Type B pancreatic cell (in vitro differentiated cells): ENCODE results near the gene BBS5. TPM values are rescaled to one million over a fixed set of nuclear protein-coding genes. Genes with fewer than 3 reads are reported as not detected.

Experiments
- DNase-seq: peaks from one replicate; pipeline ENCODE4 v3.0.0; 2021; ENCODE audit warnings: mixed read lengths; ENCODE audit not compliant: unreplicated experiment; ENCODE audit errors: extremely low spot score
- H3K27ac Mint-ChIP-seq: 2 replicates; pipeline ENCODE4 v1.8.0; 2021; ENCODE audit warnings: mild to moderate bottlenecking, mixed read lengths
- H3K27me3 Mint-ChIP-seq: 2 replicates; pipeline ENCODE4 v1.8.0; 2021; ENCODE audit warnings: mixed read lengths
- H3K36me3 Mint-ChIP-seq: 2 replicates; pipeline ENCODE4 v1.8.0; 2021; ENCODE audit warnings: mixed read lengths
- H3K4me1 Mint-ChIP-seq: one replicate; pipeline ENCODE4 v1.8.0; 2021; ENCODE audit warnings: mixed read lengths; ENCODE audit not compliant: unreplicated experiment
- H3K4me3 Mint-ChIP-seq: 2 replicates; pipeline ENCODE4 v1.8.0; 2021; ENCODE audit warnings: mild to moderate bottlenecking, mixed read lengths
- H3K9me3 Mint-ChIP-seq: 2 replicates; pipeline ENCODE4 v1.8.0; 2021; ENCODE audit warnings: mixed read lengths
- total RNA-seq: library from RNA; stranded (reverse); gene quantifications from 2 replicates; pipeline ENCODE4 v1.2.1, GENCODE V29; 2021; ENCODE audit warnings: low replicate concordance
- TF ChIP-seq, protein P1 (sequence below): fragments of 200-600 bp; sonication (generic); conservative IDR thresholded peaks from 2 replicates; pipeline ENCODE4 v1.5.0; 2021; ENCODE audit warnings: antibody characterized with exemption, mild to moderate bottlenecking

BBS5 gene
- total RNA-seq, 1 donor from 2014 or later = 11.2 TPM

DNA sequence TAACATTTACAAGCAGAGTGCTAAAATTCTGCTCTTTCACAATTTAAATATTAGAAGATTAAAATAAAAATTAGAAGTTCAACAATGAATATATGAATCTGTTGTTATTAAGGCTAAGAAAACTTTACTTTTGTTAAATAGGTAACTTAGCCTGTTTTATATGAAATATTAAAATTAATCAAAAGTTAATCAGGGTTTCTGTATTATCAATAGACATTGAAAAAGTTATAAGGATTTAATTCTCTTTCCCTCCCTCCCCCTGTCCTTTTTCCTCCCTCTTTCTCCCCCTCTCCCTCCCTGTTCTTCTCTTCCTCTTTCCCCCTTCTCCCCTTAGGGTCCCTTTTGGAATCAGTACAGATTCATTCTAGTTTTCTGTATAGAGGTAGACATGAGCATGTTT, 12.1 kb downstream of the BBS5 start:
- peaks cover 10% of the 10 kb centered on the region for H3K36me3 Mint-ChIP-seq
- no peak overlapping the region for H3K4me3 Mint-ChIP-seq
- TF ChIP-seq, protein P1, sequence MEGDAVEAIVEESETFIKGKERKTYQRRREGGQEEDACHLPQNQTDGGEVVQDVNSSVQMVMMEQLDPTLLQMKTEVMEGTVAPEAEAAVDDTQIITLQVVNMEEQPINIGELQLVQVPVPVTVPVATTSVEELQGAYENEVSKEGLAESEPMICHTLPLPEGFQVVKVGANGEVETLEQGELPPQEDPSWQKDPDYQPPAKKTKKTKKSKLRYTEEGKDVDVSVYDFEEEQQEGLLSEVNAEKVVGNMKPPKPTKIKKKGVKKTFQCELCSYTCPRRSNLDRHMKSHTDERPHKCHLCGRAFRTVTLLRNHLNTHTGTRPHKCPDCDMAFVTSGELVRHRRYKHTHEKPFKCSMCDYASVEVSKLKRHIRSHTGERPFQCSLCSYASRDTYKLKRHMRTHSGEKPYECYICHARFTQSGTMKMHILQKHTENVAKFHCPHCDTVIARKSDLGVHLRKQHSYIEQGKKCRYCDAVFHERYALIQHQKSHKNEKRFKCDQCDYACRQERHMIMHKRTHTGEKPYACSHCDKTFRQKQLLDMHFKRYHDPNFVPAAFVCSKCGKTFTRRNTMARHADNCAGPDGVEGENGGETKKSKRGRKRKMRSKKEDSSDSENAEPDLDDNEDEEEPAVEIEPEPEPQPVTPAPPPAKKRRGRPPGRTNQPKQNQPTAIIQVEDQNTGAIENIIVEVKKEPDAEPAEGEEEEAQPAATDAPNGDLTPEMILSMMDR = no peak
- H3K9me3 Mint-ChIP-seq = no peaks in the 10 kb centered on the region
- no peaks in the 10 kb centered on the region for H3K4me1 Mint-ChIP-seq
- no peak for DNase-seq
- H3K27me3 Mint-ChIP-seq = no peaks in the 10 kb centered on the region
- no peak overlapping the region for H3K27ac Mint-ChIP-seq

DNA sequence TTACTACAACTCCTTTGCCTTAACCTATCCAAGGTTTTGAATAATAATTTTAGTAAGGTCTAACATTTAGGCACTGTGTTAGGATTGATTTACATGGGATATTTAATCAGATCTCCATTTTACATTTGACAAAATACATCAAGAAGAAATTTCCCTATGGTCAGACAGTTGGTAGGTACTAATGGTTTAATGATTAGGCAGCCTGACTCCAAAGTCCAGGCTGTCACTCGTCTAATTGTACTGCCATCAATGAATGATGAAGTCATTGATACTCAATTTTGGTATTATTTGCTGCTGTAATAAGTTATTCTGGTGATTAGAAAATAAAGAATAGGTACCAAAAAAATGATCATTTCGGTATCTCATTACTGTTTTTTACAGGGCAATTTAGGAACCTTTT, 14.1 kb downstream of the BBS5 start:
- Mint-ChIP-seq H3K36me3 (peaks cover 10% of the 10 kb centered on the region), H3K4me3 (no peak overlapping the region), H3K9me3 (no peaks in the 10 kb centered on the region), H3K4me1 (no peaks in the 10 kb centered on the region), H3K27ac (no peak overlapping the region), H3K27me3 (no peaks in the 10 kb centered on the region)
- TF ChIP-seq, protein P1 = no peak
- DNase-seq = no peak

DNA sequence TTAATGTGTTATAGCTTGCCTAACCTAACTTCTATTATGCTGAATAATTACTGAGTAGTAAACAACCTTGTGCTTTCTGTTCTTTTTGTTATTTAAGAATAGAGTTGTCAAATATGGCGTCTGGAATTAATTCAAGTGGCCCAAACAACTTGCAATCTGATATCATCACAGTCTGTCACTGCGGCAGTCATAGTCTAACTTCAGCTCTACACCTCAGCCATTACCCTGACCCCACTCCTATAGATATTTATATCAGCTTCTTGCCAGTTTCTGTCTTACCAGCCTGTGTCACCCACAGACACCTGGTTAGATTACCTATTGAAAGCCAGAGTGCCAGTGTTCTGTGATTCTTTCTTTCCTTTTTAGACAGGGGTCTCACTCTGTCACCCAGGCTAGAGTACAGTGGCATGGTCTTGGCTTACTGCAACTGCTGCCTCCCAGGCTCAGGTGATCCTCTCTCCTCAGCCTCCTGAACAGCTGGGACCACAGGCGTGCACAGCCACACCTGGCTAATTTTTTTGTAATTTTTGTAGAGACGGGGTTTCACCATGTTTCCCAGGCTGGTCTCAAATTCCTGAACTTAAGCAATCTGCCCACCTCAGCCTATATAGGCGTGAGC, 16.1 kb downstream of the BBS5 start:
- Mint-ChIP-seq H3K4me3 (no peak overlapping the region), H3K27me3 (no peaks in the 10 kb centered on the region)
- TF ChIP-seq, protein P1 = no peak

DNA sequence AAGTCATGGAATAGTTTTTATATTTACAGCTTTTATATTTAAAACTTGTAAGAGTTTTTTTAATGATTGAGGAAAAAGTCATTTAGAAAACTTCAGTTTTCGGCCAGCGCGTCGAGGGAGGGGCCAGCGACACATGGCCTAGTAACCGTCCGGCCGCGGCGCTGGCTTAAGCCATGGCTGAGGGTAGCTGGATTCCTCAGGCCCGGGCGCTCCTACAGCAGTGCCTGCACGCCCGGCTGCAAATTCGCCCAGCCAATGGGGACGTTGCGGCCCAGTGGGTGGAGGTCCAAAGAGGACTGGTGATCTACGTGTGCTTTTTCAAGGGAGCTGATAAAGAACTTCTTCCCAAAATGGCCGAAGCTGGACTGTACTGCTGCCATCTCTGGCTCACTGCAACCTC, 25.4 kb downstream of the BBS5 start:
- no peaks in the 10 kb centered on the region for H3K27me3 Mint-ChIP-seq
- no peak for DNase-seq

More for the DNA sequence above, 16.1 kb downstream of the BBS5 start:
- DNase-seq = no peak
- Mint-ChIP-seq H3K27ac (no peak overlapping the region), H3K9me3 (no peaks in the 10 kb centered on the region), H3K4me1 (no peaks in the 10 kb centered on the region), H3K36me3 (peaks cover 10% of the 10 kb centered on the region)

DNA sequence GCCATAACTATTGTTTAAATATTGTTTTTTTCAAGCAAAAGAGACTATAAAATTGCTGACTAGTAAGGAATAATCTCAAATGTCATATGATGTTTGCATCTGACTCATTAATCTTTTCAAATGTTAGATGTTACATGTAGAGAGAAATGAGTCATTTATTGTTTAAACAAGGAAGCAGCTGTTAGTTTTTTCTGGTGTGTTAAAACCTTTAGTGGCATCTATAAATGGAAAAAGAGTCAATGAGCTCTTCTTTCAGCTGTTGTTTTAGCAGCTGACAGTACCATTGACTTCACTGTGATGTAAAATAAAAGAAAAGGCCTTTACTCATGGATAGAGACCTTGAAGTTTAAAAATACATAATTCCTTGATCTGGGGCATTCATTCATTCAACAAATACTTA, 28.4 kb downstream of the BBS5 start:
- Mint-ChIP-seq H3K27ac (peak overlapping the region; percentile 69), H3K4me3 (no peak overlapping the region), H3K36me3 (peaks cover 7% of the 10 kb centered on the region), H3K27me3 (no peaks in the 10 kb centered on the region), H3K4me1 (peaks cover 13% of the 10 kb centered on the region), H3K9me3 (peaks cover 4% of the 10 kb centered on the region)
- TF ChIP-seq, protein P1 = no peak
- no peak for DNase-seq

More for the DNA sequence above, 25.4 kb downstream of the BBS5 start:
- Mint-ChIP-seq H3K9me3 (peaks cover 4% of the 10 kb centered on the region), H3K27ac (no peak overlapping the region), H3K36me3 (peaks cover 7% of the 10 kb centered on the region), H3K4me1 (peaks cover 6% of the 10 kb centered on the region), H3K4me3 (no peak overlapping the region)
- TF ChIP-seq, protein P1 = no peak
